Measurements from ENCODE around the gene CACNG8. TPM values are rescaled to one million over a fixed set of nuclear protein-coding genes. Genes with fewer than 3 reads are reported as not detected.

CACNG8 gene
- total and polyA plus RNA-seq, 4 donors = 1.2 to 23.9 (median 11.1) TPM

DNA sequence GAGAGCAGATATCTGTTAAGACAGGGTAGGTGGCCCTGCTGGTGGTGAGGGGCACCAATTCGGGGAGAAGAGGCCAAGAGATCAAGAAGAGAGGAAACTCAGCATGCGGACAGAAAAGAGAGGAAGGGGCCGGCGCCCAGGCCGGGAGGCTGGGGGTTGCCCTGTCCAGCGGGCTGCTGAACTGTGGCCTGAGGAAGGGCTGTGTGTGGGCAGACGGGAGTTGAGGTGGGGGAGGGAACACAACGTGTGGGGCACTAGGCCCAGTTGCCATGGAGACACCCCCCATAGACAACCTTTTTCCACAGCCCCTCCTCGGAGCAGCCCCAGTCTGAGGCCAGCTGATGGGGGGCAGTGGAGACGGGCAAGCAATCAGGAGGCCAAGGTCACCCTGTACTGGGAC lies 2.5 kb upstream of the CACNG8 start:
- DNase-seq (ENCODE audit: low read depth in 4 of 6, low spot score in 6 of 6) = peak in 1 of 6 donors; percentile 43
- Histone ChIP-seq H3K9me3 (ENCODE audit: control insufficient read depth, insufficient read depth, low read length) (no peaks in the 10 kb centered on the region), H3K27me3 (ENCODE audit: control insufficient read depth, insufficient read depth, low read length) (peaks cover 34% of the 10 kb centered on the region), H3K4me1 (ENCODE audit: control insufficient read depth, insufficient read depth, low read length) (peaks cover 37% of the 10 kb centered on the region), H3K36me3 (ENCODE audit: control insufficient read depth, insufficient read depth, low read length) (peaks cover 14% of the 10 kb centered on the region), H3K27ac (ENCODE audit: low read depth, low read length) (no peak overlapping the region), H3K4me3 (ENCODE audit: low read depth, low read length) (no peak overlapping the region)
- 12% methylated on average over 7 of the region's 10 CpGs for WGBS (ENCODE audit: insufficient coverage)

GRCh38 chr19:53960886-53961285 lies 1.9 kb upstream of the CACNG8 start:
- Histone ChIP-seq H3K27me3 (ENCODE audit: control insufficient read depth, insufficient read depth, low read length) (peaks cover 34% of the 10 kb centered on the region), H3K36me3 (ENCODE audit: control insufficient read depth, insufficient read depth, low read length) (peaks cover 17% of the 10 kb centered on the region), H3K27ac (ENCODE audit: low read depth, low read length) (no peak overlapping the region), H3K4me1 (ENCODE audit: control insufficient read depth, insufficient read depth, low read length) (peaks cover 37% of the 10 kb centered on the region), H3K4me3 (ENCODE audit: low read depth, low read length) (no peak overlapping the region), H3K9me3 (ENCODE audit: control insufficient read depth, insufficient read depth, low read length) (no peaks in the 10 kb centered on the region)
- no peak for DNase-seq (ENCODE audit: low read depth in 4 of 6, low spot score in 6 of 6)
- 24% methylated on average over 8 of the region's 8 CpGs for WGBS (ENCODE audit: insufficient coverage)

DNA sequence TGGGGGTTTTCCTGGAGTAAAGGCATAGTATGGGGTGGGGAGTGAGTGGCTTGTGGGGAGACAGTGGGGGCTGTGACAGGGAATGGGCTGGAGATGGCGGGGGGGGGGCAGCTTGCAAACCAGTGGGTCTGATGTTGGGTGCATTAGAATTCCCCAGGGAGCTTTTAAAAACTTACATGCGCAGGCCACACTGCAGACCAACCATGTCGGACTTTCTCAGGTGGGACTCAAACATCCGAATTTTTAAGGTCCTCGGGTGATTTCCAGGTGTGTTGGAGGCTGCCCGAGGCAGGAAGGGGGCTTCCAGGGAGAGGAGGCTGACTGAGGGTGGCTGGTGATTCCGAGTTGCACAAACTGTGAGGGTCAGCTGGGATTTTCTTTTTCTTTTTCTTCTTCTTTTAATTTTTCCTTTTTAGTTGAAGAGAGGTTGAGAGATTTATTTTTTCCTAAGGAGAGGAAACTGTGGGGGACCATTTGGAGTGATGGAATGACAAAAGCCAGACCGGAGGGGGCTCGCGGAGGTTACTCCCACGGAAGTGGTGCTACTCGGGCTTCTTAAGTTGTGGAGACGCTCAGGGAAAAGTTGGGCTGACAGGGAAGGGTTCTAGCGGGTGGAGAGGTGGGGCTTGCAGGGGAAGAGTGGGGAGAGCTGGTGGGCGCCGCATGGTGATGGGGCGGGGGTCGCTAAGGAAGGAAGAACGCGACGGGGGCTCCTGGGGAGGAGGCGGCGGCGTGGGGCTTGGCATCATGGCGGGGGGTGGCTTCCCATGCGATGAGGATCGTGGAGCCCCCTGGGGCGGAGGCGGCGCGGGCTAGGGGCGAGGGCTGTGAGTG lies 997 bp upstream of the CACNG8 start:
- Histone ChIP-seq H3K9me3 (ENCODE audit: control insufficient read depth, insufficient read depth, low read length) (no peaks in the 10 kb centered on the region), H3K4me1 (ENCODE audit: control insufficient read depth, insufficient read depth, low read length) (peaks cover 37% of the 10 kb centered on the region), H3K4me3 (ENCODE audit: low read depth, low read length) (peak overlapping the region; percentile 16), H3K27ac (ENCODE audit: low read depth, low read length) (no peak overlapping the region), H3K36me3 (ENCODE audit: control insufficient read depth, insufficient read depth, low read length) (peaks cover 22% of the 10 kb centered on the region), H3K27me3 (ENCODE audit: control insufficient read depth, insufficient read depth, low read length) (peaks cover 34% of the 10 kb centered on the region)
- DNase-seq (ENCODE audit: low read depth in 4 of 6, low spot score in 6 of 6) = no peak
- 2% methylated on average over 24 of the region's 32 CpGs for WGBS (ENCODE audit: insufficient coverage)

GRCh38 chr19:53965091-53965490 lies 2.4 kb downstream of the CACNG8 start:
- no peak for DNase-seq (ENCODE audit: low read depth in 4 of 6, low spot score in 6 of 6)
- Histone ChIP-seq H3K27me3 (ENCODE audit: control insufficient read depth, insufficient read depth, low read length) (peaks cover 24% of the 10 kb centered on the region), H3K4me3 (ENCODE audit: low read depth, low read length) (no peak overlapping the region), H3K27ac (ENCODE audit: low read depth, low read length) (no peak overlapping the region), H3K4me1 (ENCODE audit: control insufficient read depth, insufficient read depth, low read length) (peaks cover 23% of the 10 kb centered on the region), H3K9me3 (ENCODE audit: control insufficient read depth, insufficient read depth, low read length) (no peaks in the 10 kb centered on the region), H3K36me3 (ENCODE audit: control insufficient read depth, insufficient read depth, low read length) (peaks cover 31% of the 10 kb centered on the region)
- 95% methylated on average over 7 of the region's 11 CpGs for WGBS (ENCODE audit: insufficient coverage)

- no peak overlapping the region for H3K4me3 ChIP-seq (ENCODE audit: low read depth, low read length)
- H3K27me3 ChIP-seq (ENCODE audit: control insufficient read depth, insufficient read depth, low read length) = peaks cover 9% of the 10 kb centered on the region
- WGBS (ENCODE audit: insufficient coverage) = 69% methylated on average over 5 of the region's 7 CpGs
- peaks cover 38% of the 10 kb centered on the region for H3K36me3 ChIP-seq (ENCODE audit: control insufficient read depth, insufficient read depth, low read length)
- peaks cover 9% of the 10 kb centered on the region for H3K4me1 ChIP-seq (ENCODE audit: control insufficient read depth, insufficient read depth, low read length)
- no peaks in the 10 kb centered on the region for H3K9me3 ChIP-seq (ENCODE audit: control insufficient read depth, insufficient read depth, low read length)
- no peak for DNase-seq (ENCODE audit: low read depth in 4 of 6, low spot score in 6 of 6)
- no peak overlapping the region for H3K27ac ChIP-seq (ENCODE audit: low read depth, low read length)
Measured at GRCh38 chr19:53966931-53967330, 4.2 kb downstream of the CACNG8 start.

- H3K4me1 ChIP-seq (ENCODE audit: control insufficient read depth, insufficient read depth, low read length) = no peaks in the 10 kb centered on the region
- DNase-seq (ENCODE audit: low read depth in 4 of 6, low spot score in 6 of 6) = no peak
- WGBS (ENCODE audit: insufficient coverage) = 93% methylated on average over 4 of the region's 6 CpGs
- no peak overlapping the region for H3K27ac ChIP-seq (ENCODE audit: low read depth, low read length)
- H3K9me3 ChIP-seq (ENCODE audit: control insufficient read depth, insufficient read depth, low read length) = no peaks in the 10 kb centered on the region
- H3K36me3 ChIP-seq (ENCODE audit: control insufficient read depth, insufficient read depth, low read length) = peaks cover 29% of the 10 kb centered on the region
- H3K27me3 ChIP-seq (ENCODE audit: control insufficient read depth, insufficient read depth, low read length) = peaks cover under 1% of the 10 kb centered on the region
- H3K4me3 ChIP-seq (ENCODE audit: low read depth, low read length) = no peak overlapping the region
Measured at GRCh38 chr19:53969366-53969765, 6.6 kb downstream of the CACNG8 start.

- no peak overlapping the region for H3K27ac ChIP-seq (ENCODE audit: low read depth, low read length)
- H3K4me1 ChIP-seq (ENCODE audit: control insufficient read depth, insufficient read depth, low read length) = no peaks in the 10 kb centered on the region
- H3K4me3 ChIP-seq (ENCODE audit: low read depth, low read length) = no peak overlapping the region
- 73% methylated on average over 10 of the region's 10 CpGs for WGBS (ENCODE audit: insufficient coverage)
- peaks cover 23% of the 10 kb centered on the region for H3K36me3 ChIP-seq (ENCODE audit: control insufficient read depth, insufficient read depth, low read length)
- H3K27me3 ChIP-seq (ENCODE audit: control insufficient read depth, insufficient read depth, low read length) = no peaks in the 10 kb centered on the region
- no peaks in the 10 kb centered on the region for H3K9me3 ChIP-seq (ENCODE audit: control insufficient read depth, insufficient read depth, low read length)
- no peak for DNase-seq (ENCODE audit: low read depth in 4 of 6, low spot score in 6 of 6)
Measured at GRCh38 chr19:53971673-53972072, 8.9 kb downstream of the CACNG8 start.

DNA sequence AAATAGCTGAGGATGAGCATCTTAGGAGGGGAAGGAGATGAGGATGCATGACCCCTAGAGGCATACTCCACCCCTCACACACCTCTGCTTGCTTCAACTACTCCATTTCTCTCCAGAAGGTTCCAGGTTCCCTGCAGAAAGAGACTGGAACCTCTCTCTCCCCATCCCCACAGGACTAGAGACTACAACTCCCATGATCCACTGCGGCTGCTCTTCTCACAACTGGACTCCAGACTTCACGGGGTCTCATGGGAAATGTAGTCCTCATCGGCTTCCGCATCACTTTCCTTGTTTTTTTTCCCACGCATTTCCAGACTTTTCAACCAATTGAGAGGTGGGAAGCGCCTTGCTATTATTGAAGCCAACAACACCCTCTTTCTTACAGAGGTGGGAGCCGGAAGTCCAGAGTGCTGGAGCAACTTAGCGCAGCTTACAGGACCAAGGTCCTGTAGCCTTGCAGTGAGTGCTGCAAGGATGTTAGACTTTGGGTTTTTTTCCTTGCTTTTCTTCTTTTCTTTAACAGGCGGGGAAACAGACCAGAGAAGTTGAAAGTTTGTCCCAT lies 14.8 kb downstream of the CACNG8 start:
- Histone ChIP-seq H3K4me3 (ENCODE audit: low read depth, low read length) (peak overlapping the region; percentile 31), H3K27ac (ENCODE audit: low read depth, low read length) (no peak overlapping the region), H3K9me3 (ENCODE audit: control insufficient read depth, insufficient read depth, low read length) (no peaks in the 10 kb centered on the region), H3K4me1 (ENCODE audit: control insufficient read depth, insufficient read depth, low read length) (peaks cover 32% of the 10 kb centered on the region), H3K27me3 (ENCODE audit: control insufficient read depth, insufficient read depth, low read length) (peaks cover 30% of the 10 kb centered on the region), H3K36me3 (ENCODE audit: control insufficient read depth, insufficient read depth, low read length) (peaks cover 5% of the 10 kb centered on the region)
- DNase-seq (ENCODE audit: low read depth in 4 of 6, low spot score in 6 of 6) = peak in 5 of 6 donors; percentile 80 to 98 (median 87)
- 6% methylated on average over 3 of the region's 9 CpGs for WGBS (ENCODE audit: insufficient coverage)

GRCh38 chr19:53977991-53978731 lies 15.4 kb downstream of the CACNG8 start:
- Histone ChIP-seq H3K27me3 (ENCODE audit: control insufficient read depth, insufficient read depth, low read length) (peaks cover 30% of the 10 kb centered on the region), H3K27ac (ENCODE audit: low read depth, low read length) (no peak overlapping the region), H3K9me3 (ENCODE audit: control insufficient read depth, insufficient read depth, low read length) (no peaks in the 10 kb centered on the region), H3K36me3 (ENCODE audit: control insufficient read depth, insufficient read depth, low read length) (peaks cover 2% of the 10 kb centered on the region), H3K4me1 (ENCODE audit: control insufficient read depth, insufficient read depth, low read length) (peaks cover 32% of the 10 kb centered on the region), H3K4me3 (ENCODE audit: low read depth, low read length) (peak overlapping the region; percentile 31)
- peak in 4 of 6 donors; percentile 68 to 96 (median 88) for DNase-seq (ENCODE audit: low read depth in 4 of 6, low spot score in 6 of 6)
- 3% methylated on average over 48 of the region's 54 CpGs for WGBS (ENCODE audit: insufficient coverage)

Data from spinal cord (tissue), 10 donors.